Activated gamma-delta T cell treated with anti-CD3 and anti-CD28 coated beads, Interleukin-2, amount 50 U/mL, for 16 hours (primary cell): Measurements from ENCODE around the gene TEP1.
"Not testable (repeated sequence)": the region's sequence is repeated elsewhere in the genome, so short reads cannot be mapped to it uniquely, and the experiment has no call there.

Source experiments
- DNase-seq: peaks from one replicate; pipeline ENCODE4 v3.0.0-alpha.2; 2020; ENCODE audit warnings: low read depth

The TEP1 gene

DNA sequence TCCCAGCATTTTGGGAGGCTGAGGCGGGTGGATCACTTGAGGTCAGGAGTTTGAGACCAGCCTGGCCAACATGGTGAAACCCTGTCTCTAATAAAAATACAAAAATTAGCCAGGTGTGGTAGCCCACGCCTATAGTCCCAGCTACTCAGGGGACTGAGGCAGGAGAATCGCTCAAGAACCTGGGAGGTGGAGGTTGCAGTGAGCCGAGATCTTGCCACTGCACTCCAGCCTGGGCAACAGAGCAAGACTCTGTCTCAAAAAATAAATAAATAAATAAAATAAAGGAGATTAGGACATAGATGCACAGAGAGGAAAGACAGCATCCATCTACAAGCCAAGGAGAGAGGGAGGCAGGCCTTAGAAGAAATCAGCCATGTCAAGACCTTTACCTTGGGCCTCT, 72.3 kb downstream of the TEP1 start:
- DNase-seq: not testable (repeated sequence)

DNA sequence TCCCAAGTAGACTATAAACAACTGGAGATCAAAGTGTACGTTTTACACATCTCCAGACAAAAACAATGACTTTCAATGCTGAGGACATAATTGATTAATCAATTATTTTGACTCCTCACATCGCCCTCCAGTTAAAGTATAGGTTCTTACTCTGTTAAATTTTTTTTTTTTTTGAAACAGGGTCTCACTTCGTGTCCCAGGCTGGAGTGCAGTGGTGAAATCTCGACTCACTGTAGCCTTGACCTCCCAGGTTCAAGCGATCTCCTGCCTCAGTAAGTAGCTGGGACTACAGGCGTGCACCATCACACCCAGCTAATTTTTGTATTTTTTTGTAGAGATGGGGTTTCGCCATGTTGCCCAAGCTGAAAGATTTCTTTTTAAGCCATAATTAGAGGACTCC, 79.3 kb downstream of the TEP1 start:
- no peak for DNase-seq

DNA sequence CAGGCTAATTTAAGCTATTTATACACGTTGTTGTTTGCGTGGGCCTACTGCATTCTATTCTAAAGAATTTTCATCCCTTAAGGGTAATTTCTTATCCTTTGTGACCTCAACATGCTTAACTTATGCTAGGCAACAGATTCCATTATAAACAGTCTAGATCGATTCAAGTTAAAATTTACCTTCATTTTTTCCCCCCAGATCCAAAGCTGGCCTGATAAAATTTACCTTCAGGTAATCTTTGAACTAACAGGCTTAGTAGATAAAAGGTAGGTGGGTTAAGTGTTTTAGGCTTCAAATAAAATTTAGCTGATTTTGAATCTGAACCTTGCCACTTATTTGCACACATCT, 79.8 kb downstream of the TEP1 start:
- no peak for DNase-seq

DNA sequence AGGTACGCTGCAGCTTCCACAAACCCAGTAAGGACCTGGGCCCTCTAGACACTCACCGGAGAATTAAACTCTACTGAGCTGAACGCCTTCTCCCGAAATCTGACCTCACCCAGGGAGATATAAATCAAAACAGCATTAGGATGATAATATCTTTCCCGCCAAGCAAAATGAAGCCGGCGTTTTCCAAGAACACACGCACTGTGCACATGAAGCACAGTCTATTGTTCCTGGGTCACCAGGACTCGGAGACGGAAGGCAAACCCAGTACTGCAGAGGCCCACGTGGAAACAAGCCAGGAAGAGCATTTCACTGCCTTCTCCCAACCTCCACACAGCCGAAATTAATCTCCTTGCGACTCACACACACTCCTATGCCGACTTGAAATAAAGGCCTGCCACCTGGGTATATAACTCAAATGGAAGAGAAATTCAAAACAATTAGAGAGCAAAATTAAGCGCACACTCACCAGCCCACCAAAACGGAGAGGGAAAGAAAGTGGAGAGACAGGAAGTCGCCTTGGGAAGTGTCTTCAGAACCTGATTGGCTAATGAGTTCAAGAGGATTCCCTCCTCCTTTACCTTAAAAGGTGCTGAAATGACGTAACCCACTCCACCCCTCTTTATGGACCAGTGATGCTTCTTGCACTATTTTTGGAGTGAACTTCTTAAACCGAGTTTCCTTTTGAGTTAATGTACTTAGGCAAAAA, 80.4 kb downstream of the TEP1 start, which contains the start of gene CCNB1IP1:
CCNB1IP1 (minus strand) TSS at position 492 of the 706 bp plus-strand sequence. CDS start 16,756 bp downstream, outside the sequence.
- DNase-seq: peak; percentile 26

DNA sequence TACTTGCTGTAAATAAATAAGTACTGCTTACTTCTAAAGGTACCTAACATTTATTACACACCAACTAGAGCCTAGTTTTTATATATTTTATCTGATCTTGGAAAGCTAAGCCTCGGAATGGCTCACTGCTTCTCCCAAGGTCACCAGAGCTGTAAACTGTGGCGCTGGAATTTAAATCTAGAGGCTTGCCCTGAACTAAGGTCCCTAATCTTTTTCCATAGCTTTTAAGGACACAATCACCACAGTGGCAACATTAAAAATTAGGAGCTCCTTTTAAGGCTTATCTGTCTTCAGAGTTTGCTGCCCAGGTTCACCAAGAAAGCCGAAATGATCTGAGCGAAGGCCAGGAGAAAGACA, 80.9 kb downstream of the TEP1 start:
- DNase-seq: no peak

DNA sequence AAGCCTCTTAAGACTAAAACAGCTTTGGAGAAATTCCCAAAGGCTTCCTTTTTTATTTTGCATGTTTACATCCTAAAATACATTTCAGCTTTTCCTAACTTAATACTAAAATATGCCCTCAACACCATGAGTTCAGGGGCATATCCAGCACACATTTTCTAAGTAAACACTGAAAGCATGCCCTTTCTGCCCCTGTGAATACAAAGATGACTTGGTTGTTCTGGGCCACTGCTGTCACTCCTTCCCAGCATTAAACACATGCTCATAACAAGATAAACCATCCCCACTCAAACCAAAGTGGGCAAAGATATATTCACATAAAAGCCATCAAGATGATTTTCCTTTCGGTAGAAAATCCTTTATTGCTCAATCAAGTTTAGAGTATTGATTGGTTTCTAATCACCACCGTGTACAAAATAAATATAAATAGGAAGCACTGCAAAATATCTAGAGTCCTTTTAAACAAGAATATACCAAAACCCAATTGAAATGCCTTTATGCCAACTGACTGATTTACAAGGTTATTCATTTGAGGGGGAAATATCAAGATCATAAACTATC, 82.2 kb downstream of the TEP1 start:
- DNase-seq: no peak

GRCh38 chr14:20329355-20329754, 83.9 kb downstream of the TEP1 start:
- DNase-seq: no peak

DNA sequence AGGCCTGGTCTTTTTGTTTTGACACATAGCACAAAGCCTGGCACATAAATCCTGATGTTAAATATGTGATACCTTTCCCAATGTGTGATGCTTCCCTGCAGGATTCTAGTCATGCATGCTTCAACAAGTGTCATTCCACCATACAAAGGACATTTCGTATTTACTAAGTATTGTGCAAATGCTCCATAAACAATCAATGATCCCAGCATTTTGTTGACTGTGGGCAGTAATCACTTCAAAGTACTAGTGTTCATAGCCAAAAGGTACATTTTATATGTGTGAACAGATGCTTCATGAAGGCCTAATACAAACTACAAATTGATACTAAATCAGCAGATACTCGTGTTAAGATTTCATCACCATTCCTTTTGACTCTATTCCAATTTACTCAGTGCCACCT, 84.6 kb downstream of the TEP1 start:
- no peak for DNase-seq

GRCh38 chr14:20327005-20327869, 86.1 kb downstream of the TEP1 start:
- DNase-seq: no peak

DNA sequence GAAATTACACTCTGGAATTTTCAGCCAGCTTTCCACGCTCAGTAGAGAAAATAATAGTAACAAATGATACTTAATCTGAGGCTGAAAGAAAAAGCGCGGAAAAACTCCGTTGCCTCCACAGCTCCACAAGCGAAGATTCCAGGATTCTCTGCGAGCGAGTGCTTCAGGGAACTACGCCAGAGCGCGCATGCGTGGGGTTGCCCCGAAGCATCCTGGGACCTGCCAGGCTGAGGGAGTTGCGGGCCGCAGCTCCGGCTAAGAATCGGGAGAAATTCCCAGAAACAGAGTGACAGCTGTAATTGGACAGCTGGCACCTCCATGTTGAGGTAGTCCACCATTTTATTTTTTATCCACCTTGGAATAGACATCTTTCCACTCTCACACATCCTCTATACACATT, 95.6 kb downstream of the TEP1 start:
- DNase-seq: no peak
